Stimulated activated CD8-positive, alpha-beta memory T cell treated with anti-CD3 and anti-CD28 coated beads, Interleukin-15, amount 100 ng/mL, for 1 hour (primary cell): ENCODE results near the gene CTAGE6.
"Not testable (repeated sequence)": the region's sequence is repeated elsewhere in the genome, so short reads cannot be mapped to it uniquely, and the experiment has no call there.

Source experiments
- DNase-seq: peaks from one replicate; pipeline ENCODE4 v3.0.0-alpha.2; 2020; ENCODE audit warnings: low read depth

CTAGE6 gene, protein sequence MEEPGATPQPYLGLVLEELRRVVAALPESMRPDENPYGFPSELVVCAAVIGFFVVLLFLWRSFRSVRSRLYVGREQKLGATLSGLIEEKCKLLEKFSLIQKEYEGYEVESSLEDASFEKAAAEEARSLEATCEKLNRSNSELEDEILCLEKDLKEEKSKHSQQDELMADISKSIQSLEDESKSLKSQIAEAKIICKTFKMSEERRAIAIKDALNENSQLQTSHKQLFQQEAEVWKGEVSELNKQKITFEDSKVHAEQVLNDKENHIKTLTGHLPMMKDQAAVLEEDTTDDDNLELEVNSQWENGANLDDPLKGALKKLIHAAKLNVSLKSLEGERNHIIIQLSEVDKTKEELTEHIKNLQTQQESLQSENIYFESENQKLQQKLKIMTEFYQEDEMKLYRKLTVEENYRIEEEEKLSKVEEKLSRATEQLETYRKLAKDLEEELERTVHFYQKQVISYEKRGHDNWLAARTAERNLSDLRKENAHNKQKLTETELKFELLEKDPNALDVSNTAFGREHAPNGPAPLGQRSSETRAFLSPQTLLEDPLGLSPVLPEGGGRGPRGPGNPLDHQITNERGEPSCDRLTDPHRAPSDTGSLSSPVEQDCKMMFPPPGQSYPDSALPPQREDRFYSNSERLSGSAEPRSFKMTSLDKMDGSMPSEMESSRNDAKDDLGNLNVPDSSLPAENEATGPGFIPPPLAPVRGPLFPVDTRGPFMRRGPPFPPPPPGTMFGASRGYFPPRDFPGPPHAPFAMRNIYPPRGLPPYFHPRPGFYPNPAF

DNA sequence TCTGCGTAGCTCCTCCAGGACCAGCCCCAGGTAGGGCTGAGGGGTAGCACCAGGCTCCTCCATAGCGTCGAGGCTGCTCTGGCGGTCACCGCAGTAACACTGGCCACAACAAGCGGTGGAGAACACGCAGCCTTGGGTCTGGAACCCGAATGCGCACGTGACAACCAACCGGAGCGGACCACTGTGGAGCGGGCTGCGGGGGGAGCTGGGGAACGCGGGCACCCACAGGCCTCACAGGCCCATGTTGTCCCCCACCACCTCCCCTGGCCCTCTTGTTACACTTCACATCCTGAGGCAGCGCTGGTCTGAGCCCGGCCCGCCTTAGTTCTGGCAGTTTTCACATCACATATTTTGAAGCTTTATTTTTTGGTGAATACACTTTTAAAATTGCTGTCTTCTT lies at the start of gene CTAGE6:
CTAGE6 (minus strand) TSS at position 101 of the 400 bp plus-strand sequence; CDS start at position 63, 38 bp downstream.
- not testable (repeated sequence) for DNase-seq

DNA sequence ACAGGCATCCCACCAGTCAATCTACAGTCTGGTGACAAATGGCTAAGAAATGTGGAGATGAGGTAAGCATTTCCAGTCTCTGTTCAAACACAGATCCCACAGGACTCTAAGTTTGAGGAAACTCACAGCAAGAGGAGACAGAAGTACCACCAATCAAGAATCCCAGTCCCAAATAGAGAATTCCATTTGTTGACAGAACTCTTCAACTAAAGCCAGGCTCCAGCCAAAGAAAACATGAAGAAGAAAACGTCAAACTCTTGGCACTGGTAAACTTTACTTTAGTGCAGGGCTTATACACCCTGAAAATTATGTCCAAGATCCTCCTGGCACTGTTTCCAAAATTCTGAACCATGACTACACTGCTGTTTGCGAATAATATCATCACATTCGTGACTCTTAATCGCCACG lies 49.2 kb upstream of the CTAGE6 start:
- not testable (repeated sequence) for DNase-seq

DNA sequence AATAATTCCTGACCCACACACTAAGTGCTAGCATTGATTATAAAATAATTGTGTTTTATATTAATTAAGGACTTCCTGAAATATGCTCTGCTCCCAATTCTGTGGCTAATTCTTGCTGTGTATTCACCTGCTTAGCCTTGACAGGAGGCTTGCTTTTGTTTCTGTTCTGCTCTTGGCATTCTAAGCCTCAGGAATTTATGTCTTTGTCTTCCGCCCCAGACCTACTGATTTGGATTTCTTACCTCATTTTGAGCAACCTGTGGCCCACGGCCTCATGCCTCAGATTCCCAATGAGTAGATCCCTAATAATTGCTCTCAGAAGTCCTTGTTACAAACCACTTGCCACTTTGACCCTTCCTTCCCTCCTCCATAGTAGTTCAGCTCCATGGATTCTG lies 40.4 kb upstream of the CTAGE6 start:
- not testable (repeated sequence) for DNase-seq

DNA sequence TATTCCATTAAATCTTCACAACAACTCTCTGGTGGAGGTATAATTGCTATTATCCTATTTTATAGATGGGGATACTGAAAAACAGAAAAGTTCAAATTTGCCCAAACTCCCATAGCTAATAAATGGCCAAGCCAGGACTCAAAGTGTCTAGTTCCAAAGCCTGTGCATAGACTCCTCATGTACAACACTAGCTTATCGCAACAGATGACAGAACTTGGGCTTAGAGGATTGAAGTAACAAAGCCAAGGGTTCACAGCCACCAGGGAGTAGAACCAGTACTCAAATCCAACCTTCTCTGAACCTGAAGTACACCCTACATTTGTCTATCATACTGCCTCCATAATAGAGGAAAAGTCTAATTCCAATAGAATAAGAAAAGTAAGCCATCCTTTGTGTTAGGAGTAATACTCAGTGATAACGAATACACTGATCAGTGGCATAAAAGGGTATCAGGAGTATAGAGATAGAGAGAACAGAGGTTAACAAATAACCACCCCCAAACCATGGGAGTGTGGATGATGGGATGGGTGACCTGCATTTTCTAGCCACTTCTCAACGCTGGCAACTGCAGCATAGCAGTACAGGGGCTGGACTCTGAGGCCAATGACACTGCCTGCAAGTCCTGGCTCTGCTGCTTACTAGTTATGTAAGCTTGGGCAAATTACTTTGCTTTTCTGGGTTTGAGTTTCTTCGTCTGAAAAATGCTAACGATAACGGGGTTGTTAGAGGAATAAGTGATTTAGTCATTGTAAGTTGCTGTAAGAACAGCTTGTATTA lies 39.8 kb upstream of the CTAGE6 start:
- DNase-seq = not testable (repeated sequence)

DNA sequence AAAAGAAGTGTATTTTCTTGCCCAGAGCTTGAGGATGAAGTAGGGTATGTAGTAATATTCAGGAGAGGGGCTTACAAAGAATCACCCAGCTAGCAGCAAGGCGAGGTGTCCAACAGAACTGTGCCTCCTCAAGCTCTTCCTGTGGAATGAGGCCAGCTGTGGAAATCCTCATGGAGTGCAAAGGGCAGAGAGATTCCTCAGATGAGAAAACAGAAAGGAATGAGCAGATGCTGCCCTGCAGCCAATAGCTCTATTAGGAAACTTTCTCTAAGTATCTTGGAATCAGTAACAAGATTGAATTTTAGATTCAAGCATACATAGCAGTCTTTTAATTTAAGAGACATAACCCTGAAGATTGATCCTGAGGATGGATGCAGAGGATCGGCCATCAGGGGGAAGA lies 38.2 kb upstream of the CTAGE6 start:
- not testable (repeated sequence) for DNase-seq

DNA sequence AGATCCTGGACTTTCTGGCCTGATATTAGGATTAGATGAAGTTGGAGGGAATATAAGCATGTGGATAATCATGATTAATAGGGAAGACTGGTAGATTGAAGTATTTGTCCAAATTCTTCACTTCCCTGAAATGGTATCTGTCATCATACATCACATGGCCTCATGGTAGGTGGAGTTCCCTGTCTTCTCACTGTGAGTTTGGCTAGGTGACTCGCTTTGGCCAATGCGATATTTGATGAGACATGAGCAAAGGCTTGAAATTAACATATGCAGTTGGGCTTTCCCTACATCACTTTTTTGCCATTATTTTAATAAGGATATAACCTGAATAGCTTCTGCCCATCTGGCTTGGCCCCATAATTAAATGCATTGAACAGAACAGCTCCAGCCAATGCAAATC lies 35.1 kb upstream of the CTAGE6 start:
- DNase-seq = not testable (repeated sequence)

DNA sequence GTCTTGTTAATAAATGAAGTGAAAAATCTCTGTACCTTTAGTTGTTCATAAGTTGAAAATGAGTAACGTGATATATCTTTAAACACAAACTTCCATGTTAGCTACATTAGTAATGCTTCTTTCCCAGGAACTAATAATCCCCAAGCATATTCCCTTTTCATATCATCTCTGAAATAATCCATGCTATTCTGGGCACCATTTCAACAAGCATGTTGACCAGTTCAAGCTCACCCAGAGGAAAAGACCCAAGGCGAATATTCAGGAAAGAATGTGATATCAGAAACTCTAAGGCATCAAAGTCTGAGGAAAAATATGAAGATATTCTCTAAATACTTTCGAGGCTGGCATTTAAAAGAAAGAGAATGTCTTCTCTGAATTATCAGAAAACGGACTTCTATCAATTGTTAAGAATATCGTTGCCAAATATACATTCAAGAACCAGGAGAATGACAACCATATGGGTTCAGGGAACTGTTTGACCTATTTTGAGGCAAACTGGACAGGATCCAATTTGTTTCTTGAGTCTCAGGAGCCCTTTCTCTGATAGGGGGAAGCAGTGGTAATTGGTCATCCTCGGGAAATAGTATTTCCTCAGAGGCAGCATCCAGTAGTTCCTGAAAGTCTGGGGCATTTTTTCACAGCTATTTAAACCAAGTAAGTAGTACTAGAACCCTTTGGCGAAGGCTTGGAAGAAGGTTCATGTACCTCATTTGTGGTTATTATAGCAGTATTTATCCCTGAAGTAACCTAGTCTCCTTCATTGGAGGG lies 28.1 kb upstream of the CTAGE6 start:
- DNase-seq = not testable (repeated sequence)

DNA sequence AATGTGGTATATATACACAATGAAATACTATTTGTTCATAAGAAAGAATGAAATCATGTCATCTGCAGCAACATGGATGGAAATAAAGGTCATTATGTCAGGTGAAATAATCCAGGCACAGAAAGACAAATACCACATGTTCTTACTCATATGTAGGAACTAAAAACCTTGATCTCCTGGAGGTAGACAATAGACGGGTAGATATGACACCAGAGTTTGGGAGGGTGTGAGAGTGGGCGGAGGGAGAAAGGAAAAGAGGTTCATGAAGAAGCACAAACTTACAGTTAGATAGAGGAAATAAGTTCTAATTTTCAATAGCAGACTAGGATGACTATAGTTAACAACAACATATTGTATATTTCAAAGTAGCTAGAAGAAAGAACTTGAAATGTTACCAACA lies 22.1 kb upstream of the CTAGE6 start:
- not testable (repeated sequence) for DNase-seq

DNA sequence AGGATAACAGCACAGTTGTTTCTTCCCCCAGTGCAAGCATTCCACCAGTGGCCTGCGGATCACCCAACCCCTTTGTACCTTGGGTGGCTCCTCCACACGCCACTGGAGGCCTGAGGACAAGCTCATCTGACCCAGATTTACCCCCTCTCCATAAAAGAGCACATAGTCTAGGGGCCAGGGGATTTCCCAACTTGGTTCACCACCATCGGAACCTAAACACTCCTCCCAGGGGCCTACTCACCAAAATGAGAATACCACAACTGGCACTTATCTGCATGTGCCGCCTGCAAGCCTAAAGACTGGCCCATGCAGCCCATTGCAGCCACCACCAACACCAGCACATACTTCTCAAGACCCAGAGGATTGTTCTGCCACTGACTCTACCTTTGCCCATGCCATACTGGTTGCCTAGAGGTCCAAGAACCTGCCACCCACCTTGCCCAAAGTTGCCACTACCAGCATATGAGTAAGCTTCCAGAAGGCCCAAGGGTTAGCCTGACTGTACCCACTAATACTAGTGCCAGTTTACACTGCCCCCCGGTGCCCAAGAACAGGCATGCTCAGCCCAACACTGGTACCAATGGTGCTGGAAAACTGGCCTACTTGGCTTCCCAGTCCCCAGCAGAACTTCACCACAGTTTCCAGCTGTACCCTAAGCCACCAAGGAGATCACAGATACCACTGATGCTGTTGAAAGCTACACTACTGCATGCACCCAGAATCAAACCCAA lies 15.4 kb upstream of the CTAGE6 start:
- not testable (repeated sequence) for DNase-seq

DNA sequence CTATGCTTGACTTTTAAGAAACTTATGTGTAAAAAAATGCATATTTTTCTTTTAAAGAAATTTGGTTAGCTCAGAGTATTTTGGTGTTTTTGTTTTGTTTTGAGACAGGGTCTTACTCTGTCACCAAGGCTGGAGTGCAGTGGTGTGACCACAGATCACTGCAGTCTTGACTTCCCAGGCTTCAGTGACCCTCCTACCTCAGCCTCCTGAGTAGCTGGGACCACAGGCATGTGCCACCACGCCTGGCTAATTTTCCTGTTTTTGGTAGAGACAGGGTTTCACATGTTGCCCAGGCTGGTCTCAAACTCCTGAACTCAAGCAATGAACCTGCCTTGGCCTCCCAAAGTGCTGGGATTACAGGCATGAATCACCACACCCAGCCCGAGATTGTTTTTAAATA lies 10.0 kb upstream of the CTAGE6 start:
- DNase-seq = not testable (repeated sequence)

DNA sequence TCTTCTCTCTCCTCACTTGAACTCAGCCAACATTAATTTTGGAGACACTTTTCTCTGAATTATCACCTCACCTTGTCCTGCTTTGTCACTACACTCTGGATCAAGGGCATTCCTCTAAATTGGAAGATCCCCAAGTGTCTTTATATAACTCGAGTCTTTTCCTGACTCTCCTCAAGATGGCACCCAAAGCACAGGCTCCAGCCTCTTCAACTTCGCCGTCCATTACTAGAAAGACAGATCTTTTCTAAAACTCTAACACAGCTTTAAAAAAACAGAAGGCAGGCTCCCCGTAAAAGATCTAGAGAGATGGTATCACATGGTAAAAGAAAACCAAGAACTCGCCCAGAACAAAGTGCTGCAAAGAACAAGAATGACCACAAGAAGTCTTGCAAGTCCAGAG lies 8.2 kb upstream of the CTAGE6 start:
- not testable (repeated sequence) for DNase-seq

DNA sequence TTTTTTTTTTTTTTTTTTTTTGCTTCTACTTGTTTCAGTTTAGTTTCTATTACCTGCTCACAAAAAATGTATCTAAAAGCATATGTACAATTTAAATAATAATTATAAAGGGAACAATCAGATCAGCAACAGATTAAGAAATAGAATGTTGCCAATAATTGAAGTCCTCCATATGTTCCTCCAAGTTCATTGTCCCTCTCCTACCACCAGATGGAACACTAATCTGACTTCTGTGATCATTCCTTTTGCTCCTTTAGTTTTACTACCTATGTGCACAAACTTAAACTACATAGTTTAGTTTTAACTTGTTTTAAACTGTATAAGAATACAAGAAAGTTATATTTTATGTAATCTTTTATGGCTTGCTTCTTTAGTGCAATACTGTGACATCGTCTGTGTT lies 5.6 kb upstream of the CTAGE6 start:
- DNase-seq = not testable (repeated sequence)

DNA sequence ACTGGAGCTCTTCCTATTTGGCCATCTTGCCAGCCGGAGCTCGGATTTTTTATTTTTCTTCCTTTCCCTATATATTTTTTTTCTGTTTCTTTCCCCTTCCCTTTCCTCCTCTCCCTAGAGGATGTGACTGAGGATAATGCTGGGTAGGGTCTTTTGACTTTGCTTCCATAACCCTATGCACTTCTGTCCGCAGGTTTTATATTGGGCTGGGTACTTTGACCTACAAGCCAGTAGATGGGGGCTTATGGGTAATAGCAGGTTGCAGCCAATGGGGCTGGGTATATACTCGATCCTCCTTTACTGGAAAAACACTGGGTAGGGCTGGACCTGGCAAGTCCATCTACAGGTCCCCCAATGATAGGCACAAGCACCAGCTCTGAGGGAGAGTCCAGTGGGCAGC lies 12.2 kb downstream of the CTAGE6 start:
- not testable (repeated sequence) for DNase-seq

DNA sequence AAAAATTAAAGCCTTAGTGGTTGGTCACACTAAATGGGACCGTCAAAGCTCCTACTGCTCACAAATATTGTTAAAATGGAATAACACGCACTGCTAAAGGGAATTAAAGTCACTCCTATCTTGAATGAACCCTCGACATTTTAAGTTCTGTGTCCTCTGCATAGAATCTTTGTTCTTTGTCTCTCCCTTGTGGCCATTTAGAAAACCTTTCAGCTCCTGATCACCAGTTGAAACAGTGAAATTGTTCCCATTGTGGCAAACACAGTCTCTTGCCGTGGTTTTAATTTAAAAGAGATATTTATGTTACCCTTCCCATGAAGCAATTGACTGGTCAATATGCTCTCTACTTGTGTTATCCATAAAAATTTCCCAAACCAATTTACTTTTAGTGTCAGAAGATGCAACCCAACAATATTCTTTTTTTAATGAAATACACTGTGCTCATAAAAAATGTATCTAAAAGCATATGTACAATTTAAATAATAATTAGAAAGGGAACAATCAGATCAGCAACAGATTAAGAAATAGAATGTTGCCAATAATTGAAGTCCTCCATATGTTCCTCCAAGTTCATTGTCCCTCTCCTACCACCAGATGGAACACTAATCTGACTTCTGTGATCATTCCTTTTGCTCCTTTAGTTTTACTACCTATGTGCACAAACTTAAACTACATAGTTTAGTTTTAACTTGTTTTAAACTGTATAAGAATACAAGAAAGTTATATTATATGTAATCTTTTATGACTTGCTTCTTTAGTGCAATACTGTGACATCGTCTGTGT lies 20.3 kb downstream of the CTAGE6 start:
- not testable (repeated sequence) for DNase-seq

DNA sequence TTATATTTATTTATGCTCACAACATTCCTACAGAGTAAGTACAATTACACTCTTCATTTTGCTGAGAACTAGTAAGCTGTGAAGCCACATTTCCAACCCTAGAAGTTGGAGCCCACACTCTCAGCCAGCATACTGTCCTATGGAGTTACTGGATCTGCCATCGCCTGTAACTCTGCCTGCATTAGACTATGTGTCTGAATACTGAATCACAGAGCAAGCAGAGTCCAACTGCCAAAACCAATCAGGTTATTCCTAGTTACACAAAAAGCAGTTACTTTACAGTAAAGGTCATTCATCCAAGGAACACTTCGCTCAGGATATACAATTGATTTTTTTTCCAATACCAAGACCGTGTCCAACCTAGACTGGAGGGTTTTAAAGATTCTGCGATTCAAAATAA lies 21.5 kb downstream of the CTAGE6 start:
- DNase-seq = no peak

DNA sequence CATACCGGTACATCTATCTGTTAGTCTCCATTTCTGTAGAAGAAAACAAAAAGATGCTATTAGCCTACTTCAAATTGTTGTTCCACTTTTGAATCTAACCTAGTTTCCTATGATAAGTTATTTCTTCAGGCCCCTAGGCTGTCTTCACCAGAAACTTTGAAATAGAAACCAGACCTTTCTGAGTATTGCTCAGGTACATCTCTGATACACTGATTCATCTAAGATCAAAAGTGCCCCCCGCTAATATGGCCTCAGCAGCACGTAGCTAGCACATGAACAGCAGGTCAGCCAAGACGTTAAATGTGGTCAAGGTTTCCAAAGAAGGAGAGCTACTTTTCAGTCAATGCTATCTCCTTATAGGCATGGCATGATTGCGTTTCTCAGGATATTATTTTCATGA lies 23.6 kb downstream of the CTAGE6 start:
- DNase-seq = no peak

DNA sequence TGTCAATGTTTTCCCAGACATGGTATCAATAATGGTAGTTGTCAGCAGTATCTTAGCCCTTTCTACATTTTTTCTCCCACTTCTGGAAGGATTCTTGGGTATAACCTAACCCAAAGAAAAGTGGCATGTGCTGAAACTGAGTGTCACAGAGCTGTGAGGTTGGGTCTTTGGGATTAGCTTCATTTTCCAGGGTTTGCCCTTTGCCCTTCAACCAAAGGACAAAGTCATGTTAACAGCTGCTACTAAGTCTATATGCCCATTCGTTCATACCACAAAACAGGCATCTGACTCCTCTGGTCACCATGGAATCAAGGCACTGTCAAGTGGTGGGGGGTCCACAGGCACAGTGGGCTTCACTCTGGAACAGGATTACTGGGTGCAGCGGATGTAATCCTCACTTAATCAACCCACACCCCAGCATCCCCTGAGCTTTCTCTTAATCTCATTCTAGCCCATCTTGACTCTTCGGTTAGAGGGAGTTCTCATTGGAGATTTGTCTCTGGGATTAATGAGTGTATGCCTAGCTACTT lies 29.1 kb downstream of the CTAGE6 start:
- DNase-seq = no peak

DNA sequence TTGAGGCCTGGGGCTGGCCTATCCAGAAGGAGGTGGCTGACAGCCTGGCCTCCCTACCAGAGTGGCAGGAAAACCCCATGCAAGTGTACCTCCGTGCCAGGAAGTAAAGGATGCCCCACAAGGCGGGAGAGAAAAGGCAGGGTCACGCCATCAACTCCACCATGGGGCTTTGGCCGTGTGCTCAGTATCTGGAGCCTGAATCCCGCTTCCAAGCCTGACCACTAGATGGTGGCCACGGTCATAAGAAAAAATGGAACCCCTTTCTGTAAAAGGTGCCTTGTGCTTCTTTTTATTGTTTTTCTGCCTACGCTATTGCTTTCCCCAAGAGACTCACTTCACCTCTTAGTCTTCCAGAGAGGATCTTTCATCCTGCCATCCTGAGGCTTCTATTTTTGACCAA lies 29.9 kb downstream of the CTAGE6 start:
- not testable (repeated sequence) for DNase-seq

DNA sequence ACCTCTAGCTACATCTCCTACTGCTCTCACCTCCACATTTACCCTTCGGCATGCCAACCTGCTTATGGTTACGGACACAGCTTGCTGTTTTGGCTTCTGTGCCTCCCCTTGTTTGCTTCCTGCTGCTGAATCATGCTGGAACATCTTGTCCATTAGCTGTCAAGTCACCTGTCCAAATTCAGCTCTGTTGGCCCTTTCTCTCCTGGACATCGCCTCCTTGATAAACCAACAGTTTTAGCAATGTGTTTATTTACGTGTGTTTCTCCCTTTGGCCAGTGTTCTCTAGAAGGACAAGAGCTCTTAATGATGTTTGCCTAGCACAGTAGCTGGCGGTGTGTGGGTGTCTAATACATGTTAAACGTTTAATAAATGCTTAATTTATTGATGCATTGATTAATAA lies 31.4 kb downstream of the CTAGE6 start:
- DNase-seq = not testable (repeated sequence)

DNA sequence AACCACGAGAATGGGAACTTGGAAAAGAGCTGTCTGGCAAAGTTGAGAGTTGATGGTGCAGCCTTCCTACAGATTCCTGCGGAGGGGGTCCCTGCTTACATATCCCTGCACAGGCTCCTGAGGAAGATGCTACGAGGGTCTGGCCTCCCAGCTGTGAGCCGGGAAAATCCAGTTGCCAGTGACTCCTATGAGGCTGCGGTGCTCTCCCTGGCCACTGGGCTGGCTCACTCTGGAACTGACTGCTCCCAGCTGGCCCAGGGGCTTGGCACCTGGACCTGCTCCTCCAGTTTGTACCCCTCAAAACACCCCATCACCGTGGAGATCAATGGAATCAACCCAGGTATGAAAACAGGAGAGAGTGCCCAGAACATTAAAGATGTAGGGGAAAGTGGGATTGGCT lies 37.2 kb downstream of the CTAGE6 start:
- not testable (repeated sequence) for DNase-seq
